Medulla oblongata (tissue), 1 donor: ENCODE data around the gene TMF1.

Experiments used
- DNase-seq: peaks from one replicate; pipeline ENCODE4 v3.0.0-alpha.2; 2015; ENCODE audit errors: extremely low spot score

TMF1 gene

DNA sequence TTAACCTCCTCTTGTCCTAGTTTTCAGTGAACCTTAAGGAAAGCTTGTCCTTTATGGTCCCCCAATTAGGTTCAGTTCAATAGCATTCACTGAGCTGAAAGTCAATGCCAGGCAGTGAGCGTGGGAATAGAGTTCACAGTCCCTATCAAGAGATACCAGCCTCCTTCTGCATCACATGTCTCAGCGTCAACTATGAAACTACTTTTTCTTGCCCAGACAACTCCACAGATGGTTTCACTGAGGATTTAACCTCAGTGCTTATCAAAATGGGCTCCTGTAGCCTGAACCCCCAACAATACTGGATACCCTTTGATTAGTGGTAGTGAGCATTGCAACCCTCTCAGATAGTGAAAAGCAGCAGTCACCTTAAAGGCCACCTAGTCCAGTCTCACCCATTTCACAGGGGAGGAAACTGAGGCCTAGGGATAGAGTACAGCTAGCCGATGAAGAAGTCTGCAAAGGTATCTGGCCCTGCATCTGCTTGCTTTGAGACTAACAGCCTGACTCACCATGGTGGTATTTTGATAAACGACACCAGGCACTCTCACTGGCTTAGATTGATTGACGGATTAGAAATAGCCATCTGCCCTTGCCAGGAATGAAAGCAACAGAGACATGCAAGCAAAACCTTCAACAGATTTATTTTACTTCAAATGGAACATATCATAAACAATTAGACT lies 29.6 kb upstream of the TMF1 start:
- no peak for DNase-seq

DNA sequence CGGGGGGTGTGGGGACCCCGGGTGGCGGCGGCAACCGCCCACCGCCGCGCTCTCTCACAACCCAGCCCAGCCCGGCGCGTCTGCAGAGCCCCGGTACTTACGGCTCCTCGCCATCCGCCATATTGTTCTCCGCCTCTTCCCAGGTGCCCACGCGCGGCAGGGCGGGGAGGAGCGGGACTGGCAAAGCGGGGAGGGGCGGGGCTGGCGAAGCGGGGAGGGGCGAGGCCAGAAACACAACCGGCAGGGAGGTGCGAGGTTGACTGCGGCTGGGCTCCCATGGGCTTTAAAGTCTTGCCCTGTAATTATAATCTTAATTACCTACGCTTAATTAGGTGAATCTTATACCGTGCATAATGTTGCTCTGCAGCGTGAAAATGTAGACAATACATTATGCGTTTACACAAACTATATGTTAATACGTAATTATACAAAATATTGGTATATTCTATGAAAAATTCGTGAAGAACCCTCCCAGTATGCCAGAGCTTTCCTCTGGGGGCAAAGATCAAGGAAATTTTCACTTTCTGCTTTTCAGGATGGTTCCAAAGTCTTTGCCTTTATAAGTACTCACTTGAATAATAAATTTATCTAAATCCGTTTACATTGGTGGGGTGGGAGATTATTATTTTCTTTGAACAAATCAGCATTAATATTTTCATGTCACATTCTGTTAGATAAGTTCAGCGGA lies 28.2 kb upstream of the TMF1 start, which contains the start of gene UBA3:
Gene UBA3, minus strand, starts transcription at position 133 of the 688 bp plus-strand sequence. Its CDS starts 12 bp downstream, at position 121.
- peak; percentile 94 for DNase-seq

- DNase-seq: no peak
Measured at GRCh38 chr3:69079269-69080159, 27.4 kb upstream of the TMF1 start.

- no peak for DNase-seq
Measured at GRCh38 chr3:69072928-69073327, 20.8 kb upstream of the TMF1 start.

- no peak for DNase-seq
Measured at GRCh38 chr3:69066121-69066520, 14.0 kb upstream of the TMF1 start.

DNA sequence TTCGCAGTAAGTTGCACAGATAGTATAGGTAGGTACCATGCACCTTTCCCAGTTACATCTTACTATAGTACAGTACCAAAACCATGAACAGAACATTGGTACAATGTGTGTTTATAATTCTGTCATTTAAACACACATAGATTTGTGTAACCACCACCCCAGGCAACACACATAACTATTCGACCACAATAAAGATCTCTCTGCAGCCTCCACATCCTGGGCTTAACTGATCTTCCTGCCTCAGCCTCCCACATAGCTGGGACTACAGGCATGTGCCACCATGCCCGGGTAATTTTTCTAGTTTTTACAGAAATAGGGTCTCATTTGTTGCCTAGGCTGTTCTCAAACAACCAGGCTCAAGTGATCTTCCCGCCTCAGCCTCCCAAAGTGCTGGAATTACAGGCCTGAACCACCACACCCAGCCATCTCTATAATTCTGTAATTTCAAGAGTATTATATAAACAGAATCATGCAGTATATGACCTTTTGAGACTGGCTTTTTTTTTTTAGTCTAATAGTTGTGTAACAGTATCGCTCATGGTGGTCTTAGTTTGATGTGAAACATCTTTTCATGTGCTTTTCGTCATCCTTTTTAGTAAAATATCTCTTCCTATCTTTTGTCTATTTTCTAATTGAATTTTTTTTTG lies 13.3 kb upstream of the TMF1 start:
- no peak for DNase-seq

DNA sequence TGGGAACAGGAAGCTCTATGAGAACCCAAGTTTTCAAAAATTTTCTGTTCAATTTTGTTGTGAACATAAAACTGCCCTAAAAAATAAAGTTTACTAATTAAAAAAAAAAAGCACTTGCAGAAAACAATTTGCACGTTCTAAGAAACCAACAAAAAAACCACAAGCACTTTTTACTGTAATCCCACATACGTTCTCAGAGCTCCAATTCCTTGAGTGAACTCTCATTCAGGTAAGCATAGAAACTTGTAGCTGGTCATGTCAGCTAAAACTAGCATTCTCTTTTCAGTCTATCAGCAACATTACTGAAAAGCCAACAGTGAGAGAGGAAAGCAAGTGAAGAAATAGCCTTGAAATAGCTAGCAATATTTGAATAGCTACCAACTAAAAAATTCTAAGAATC lies 11.5 kb upstream of the TMF1 start:
- no peak for DNase-seq

DNA sequence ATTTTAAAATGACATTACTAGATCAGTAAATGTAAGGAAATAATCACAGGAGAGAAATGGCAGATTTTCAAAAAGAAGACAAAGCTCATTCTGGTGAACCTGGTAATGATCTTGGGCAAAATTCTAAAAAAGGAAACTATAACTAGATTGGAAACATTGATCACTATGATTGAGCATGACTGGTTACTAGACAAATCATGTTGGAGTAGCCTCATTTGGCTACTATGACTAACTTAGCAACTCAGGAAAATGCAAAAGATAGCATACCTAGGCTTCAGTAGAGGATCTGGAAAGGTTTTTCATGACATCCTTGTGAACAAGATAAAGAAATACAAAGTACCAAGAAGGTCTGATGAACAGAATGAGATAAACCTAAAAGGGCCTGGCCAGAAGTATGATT lies 7.6 kb upstream of the TMF1 start:
- no peak for DNase-seq

- DNase-seq: no peak
Measured at GRCh38 chr3:69058947-69059224, 6.8 kb upstream of the TMF1 start.

DNA sequence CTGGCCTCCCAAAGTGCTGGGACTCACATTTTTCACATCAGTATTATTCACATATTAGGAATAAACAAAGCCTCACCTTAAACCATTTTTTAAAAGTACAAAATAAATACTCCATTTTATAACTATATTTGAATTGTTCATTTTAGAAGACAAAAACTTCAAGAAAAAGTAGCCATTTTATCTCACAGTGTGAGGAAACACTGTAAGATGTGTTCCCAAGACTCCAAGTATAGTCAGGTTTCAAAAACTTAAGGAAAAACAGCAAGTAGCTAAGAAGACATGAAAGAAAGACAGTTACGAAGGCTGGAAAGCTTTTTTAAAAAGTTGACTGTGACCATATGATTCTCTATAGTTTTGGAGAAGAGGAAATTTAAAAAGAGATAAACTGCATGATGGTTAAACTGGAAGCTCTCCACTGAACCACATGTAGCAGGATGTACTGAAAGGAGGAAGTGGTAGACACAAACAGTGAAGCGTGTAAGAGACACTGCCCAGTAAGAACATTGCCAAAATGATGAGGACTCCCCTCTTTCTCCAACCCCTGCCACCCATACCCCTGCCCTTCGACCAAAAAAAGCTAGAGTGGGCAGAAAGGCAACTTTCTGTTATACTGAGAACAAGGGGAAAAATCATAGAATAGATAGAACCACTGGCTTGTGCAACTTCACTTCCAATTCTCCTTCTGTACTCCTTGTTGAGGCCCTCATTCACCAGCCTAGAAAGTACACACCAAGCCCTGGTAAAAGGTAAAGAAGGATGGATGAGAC lies 6.2 kb upstream of the TMF1 start:
- DNase-seq: peak; percentile 50

DNA sequence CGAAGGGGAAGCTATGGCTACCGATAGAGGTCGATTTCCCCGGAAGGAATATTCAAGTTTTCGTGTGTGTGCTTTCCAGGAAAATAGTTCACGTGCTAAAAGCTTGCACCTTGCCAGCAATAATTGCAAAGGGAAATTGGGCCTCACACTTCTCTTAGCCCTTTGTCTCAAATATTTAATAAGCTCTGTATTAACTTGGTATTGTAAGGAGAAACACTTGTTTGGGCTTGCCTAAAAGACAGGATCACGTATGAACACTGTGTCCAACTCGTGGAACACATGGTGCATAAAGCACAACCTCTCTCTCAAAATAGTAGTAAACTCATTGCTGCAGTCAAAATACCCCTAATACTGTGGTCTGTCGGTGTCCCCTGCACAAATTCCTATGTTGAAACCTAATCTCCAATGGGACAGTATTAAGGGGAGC lies 352 bp upstream of the TMF1 start:
- DNase-seq: no peak

GRCh38 chr3:69048990-69049389 lies 3.1 kb downstream of the TMF1 start:
- DNase-seq: no peak

DNA sequence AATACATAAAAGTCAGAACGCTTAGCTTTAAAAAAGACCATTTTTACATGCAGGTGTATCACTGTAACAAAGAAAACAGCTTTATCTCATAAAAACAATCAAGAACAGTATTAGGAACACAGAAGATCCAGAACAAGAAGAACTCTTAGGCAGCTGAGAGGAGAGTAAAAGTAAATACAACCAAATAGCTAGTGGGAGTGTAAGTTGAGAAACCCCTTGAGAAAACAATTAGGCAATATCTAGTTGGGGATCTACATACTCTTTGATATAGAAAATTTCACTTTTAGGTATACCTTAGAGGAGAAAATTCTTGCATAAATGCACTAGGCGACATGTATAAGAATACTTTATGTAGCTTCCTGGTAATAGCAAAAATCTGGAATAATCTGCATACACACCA lies 7.5 kb downstream of the TMF1 start:
- no peak for DNase-seq

DNA sequence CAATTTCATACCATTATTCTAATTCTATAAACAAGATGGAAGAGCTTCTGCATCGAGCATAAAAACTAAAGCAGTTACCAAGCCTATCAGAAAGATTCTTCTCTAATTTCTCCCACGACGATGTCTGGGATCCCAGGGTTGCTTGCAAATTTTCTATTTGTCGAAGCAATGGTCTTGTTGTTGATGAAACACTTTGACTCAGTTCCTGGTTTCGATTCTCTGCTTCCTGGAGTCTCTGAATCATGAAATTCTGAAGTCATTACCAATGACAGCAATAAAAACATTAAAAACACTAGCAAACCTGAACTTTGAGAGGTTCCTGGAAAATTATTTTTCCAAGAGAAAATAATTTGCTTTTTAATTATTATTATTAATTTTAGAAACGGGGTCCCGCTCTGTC lies 18.7 kb downstream of the TMF1 start:
- peak; percentile 41 for DNase-seq

GRCh38 chr3:69032737-69033136 lies 19.4 kb downstream of the TMF1 start:
- no peak for DNase-seq

- no peak for DNase-seq
Measured at GRCh38 chr3:69032142-69032541, 20.0 kb downstream of the TMF1 start.

DNA sequence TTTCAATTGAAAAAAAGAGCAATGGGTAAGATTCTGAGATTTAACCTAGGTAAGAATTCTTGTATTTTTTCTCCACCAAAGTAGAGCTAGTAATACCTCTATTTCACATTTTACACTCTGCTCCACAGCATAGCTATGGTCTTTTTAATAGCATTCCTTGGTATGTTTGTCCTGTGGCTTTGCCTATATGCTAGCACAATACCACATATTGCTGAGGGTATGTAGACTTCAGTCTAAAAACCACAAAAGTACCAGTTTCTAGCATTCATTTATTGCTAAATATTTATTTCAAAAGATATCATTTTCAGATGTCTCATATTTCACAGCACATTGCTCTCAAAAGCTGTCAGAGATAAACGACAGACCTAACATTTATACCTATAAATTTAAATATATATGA lies 20.5 kb downstream of the TMF1 start:
- no peak for DNase-seq

DNA sequence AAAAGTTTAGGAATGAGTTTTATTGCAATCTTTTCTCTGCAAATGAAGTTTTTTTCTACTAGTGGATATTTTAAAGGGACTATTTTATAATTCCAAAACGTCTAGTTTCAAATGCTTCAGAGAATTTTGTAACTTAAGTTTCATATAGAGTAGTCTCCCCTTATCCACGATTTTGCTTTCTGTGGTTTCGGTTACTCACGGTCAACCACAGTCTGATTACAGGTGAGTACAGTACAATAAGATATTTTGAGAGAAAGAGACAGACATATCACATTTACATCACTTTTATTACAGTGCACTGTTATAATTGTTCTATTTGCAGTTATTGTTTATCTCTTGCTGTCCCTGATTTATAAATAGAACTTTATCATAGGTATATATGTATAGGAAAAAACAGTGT lies 31.3 kb downstream of the TMF1 start:
- no peak for DNase-seq

DNA sequence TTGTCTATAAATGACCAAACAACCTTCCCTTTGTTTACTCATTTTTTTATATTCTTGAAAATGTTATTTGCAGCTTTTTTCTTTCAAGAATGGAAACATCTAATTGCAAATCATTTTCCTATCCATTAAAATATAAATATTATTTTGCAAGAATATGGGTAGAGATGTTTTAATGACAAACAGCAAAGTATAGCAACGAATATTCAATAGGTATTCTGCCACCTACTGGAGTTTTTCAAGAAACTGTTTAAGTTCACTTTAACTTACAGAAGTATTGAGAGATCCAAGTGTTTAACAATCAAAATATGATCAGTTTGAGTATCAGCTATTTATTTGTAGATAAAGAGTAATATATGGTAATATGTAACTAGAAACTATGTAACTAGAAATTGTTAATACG lies 31.7 kb downstream of the TMF1 start:
- DNase-seq: no peak

- DNase-seq: no peak
Measured at GRCh38 chr3:69016901-69017300, 35.2 kb downstream of the TMF1 start.

- DNase-seq: no peak
Measured at GRCh38 chr3:69016102-69016501, 36.0 kb downstream of the TMF1 start.
